Spleen (tissue), 7 donors: ENCODE data around the gene DIP2A.

Experiments
- CTCF ChIP-seq, 11 experiments: fragments of 200-600 bp in 7 of 11; fragments of 450-650 bp in 4 of 11; sonication (generic) in 4 of 11; IDR thresholded peaks in 8 of 11; conservative IDR thresholded peaks in 3 of 11; 1 replicate in 7 of 11; 2 replicates in 4 of 11; pipeline versions ENCODE4 v1.4.0 to v1.8.0; 2016 to 2021; ENCODE audit warnings: antibody characterized with exemption in 11 of 11, inconsistent platforms in 4 of 11, mild to moderate bottlenecking in 1 of 11
- POLR2AphosphoS5 ChIP-seq, 3 donors: sonication (generic); formaldehyde crosslinking; IDR thresholded peaks; one replicate each; pipeline ENCODE4 v1.5.1; 2017; ENCODE audit warnings: antibody characterized with exemption in 3 of 3
- donor health status: DM: no; HTN: no; CAD: no; lungs with moderate emphysema.
- donor health status: DM: no; HTN: no; CAD: no.
- donor health status: DM: no; HTN: no; CAD: no.

GRCh38 chr21:46429754-46430681, 28.7 kb upstream of the DIP2A start:
- TF ChIP-seq CTCF (IDR thresholded peaks at IDR 0.05 in 8 of 11, conservative IDR thresholded peaks at IDR 0.05 in 3 of 11) (no peak), POLR2AphosphoS5 (IDR thresholded peaks at IDR 0.05) (no peak)
